ENCODE measurements around the gene TNIP3. TPM values are rescaled to one million over a fixed set of nuclear protein-coding genes. Genes with fewer than 3 reads are reported as not detected.
"Not testable (repeated sequence)": the region's sequence is repeated elsewhere in the genome, so short reads cannot be mapped to it uniquely, and the experiment has no call there.

Gene TNIP3
- polyA plus RNA-seq, 1 donor from 2014 or later = not detected

- Mint-ChIP-seq H3K4me3 (peak overlapping the region in 2 of 4 donors; percentile 9 to 25), H3K9me3 (no peaks in the 10 kb centered on the region)
Measured at GRCh38 chr4:121189326-121190215, 25.4 kb upstream of the TNIP3 start.

GRCh38 chr4:121187206-121187605, 23.1 kb upstream of the TNIP3 start:
- no peak overlapping the region for H3K4me3 Mint-ChIP-seq
- peaks cover 0 to 12% (median 8%) of the 10 kb centered on the region in 3 donors for H3K4me1 Mint-ChIP-seq
- no peaks in the 10 kb centered on the region for H3K27me3 Mint-ChIP-seq
- no peak overlapping the region for H3K27ac Mint-ChIP-seq
- no peaks in the 10 kb centered on the region for H3K36me3 Mint-ChIP-seq
- no peaks in the 10 kb centered on the region for H3K9me3 Mint-ChIP-seq

More at GRCh38 chr4:121189326-121190215, 25.4 kb upstream of the TNIP3 start:
- Mint-ChIP-seq H3K27ac (peak overlapping the region in 1 of 3 donors; percentile 51), H3K27me3 (no peaks in the 10 kb centered on the region), H3K4me1 (peaks cover 0 to 11% (median 10%) of the 10 kb centered on the region in 3 donors), H3K36me3 (no peaks in the 10 kb centered on the region)

GRCh38 chr4:121185960-121186359, 21.8 kb upstream of the TNIP3 start:
- no peaks in the 10 kb centered on the region for H3K27me3 Mint-ChIP-seq
- H3K36me3 Mint-ChIP-seq = no peaks in the 10 kb centered on the region
- H3K4me1 Mint-ChIP-seq = peaks cover 0 to 17% (median 7%) of the 10 kb centered on the region in 3 donors
- H3K27ac Mint-ChIP-seq = no peak overlapping the region
- H3K4me3 Mint-ChIP-seq = peak overlapping the region in 1 of 4 donors; percentile 38
- no peaks in the 10 kb centered on the region for H3K9me3 Mint-ChIP-seq

- peaks cover 0 to 2% (median 0%) of the 10 kb centered on the region in 3 donors for H3K9me3 Mint-ChIP-seq
- H3K36me3 Mint-ChIP-seq = no peaks in the 10 kb centered on the region
- no peak overlapping the region for H3K4me3 Mint-ChIP-seq
- no peak overlapping the region for H3K27ac Mint-ChIP-seq
- no peaks in the 10 kb centered on the region for H3K27me3 Mint-ChIP-seq
- peaks cover 0 to 18% (median 3%) of the 10 kb centered on the region in 3 donors for H3K4me1 Mint-ChIP-seq
Measured at GRCh38 chr4:121183989-121184388, 19.9 kb upstream of the TNIP3 start.

GRCh38 chr4:121183361-121183760, 19.2 kb upstream of the TNIP3 start:
- Mint-ChIP-seq H3K4me1 (peaks cover 0 to 18% (median 3%) of the 10 kb centered on the region in 3 donors), H3K27ac (no peak overlapping the region), H3K27me3 (no peaks in the 10 kb centered on the region), H3K36me3 (no peaks in the 10 kb centered on the region), H3K9me3 (peaks cover 0 to 2% (median 0%) of the 10 kb centered on the region in 3 donors), H3K4me3 (no peak overlapping the region)

GRCh38 chr4:121182296-121182695, 18.2 kb upstream of the TNIP3 start:
- peak overlapping the region in 2 of 3 donors; percentile 24 to 26 for H3K27ac Mint-ChIP-seq
- peaks cover 0 to 2% (median 0%) of the 10 kb centered on the region in 3 donors for H3K9me3 Mint-ChIP-seq
- H3K36me3 Mint-ChIP-seq = no peaks in the 10 kb centered on the region
- H3K27me3 Mint-ChIP-seq = no peaks in the 10 kb centered on the region
- peak overlapping the region; percentile 52 to 85 (median 68) for H3K4me3 Mint-ChIP-seq
- H3K4me1 Mint-ChIP-seq = peaks cover 0 to 18% (median 3%) of the 10 kb centered on the region in 3 donors

- peak overlapping the region in 2 of 3 donors; percentile 24 to 48 for H3K27ac Mint-ChIP-seq
- no peaks in the 10 kb centered on the region for H3K36me3 Mint-ChIP-seq
- H3K4me3 Mint-ChIP-seq = no peak overlapping the region
Measured at GRCh38 chr4:121181493-121181892, 17.4 kb upstream of the TNIP3 start.

GRCh38 chr4:121180558-121180957, 16.4 kb upstream of the TNIP3 start:
- H3K9me3 Mint-ChIP-seq = peaks cover 0 to 2% (median 0%) of the 10 kb centered on the region in 3 donors
- no peaks in the 10 kb centered on the region for H3K27me3 Mint-ChIP-seq
- H3K4me1 Mint-ChIP-seq = peaks cover 0 to 16% (median 0%) of the 10 kb centered on the region in 3 donors
- no peak overlapping the region for H3K4me3 Mint-ChIP-seq
- H3K27ac Mint-ChIP-seq = peak overlapping the region in 1 of 3 donors; percentile 24
- no peaks in the 10 kb centered on the region for H3K36me3 Mint-ChIP-seq

More at GRCh38 chr4:121181493-121181892, 17.4 kb upstream of the TNIP3 start:
- Mint-ChIP-seq H3K27me3 (no peaks in the 10 kb centered on the region), H3K9me3 (peaks cover 0 to 2% (median 0%) of the 10 kb centered on the region in 3 donors), H3K4me1 (peaks cover 0 to 18% (median 3%) of the 10 kb centered on the region in 3 donors)

GRCh38 chr4:121177246-121178137, 13.4 kb upstream of the TNIP3 start:
- Mint-ChIP-seq H3K27me3 (no peaks in the 10 kb centered on the region), H3K4me3 (no peak overlapping the region), H3K4me1 (peaks cover 0 to 13% (median 0%) of the 10 kb centered on the region in 3 donors), H3K9me3 (peaks cover 0 to 2% (median 0%) of the 10 kb centered on the region in 3 donors), H3K36me3 (no peaks in the 10 kb centered on the region), H3K27ac (no peak overlapping the region)

- no peaks in the 10 kb centered on the region for H3K36me3 Mint-ChIP-seq
- peaks cover 0 to 9% (median 0%) of the 10 kb centered on the region in 3 donors for H3K4me1 Mint-ChIP-seq
- H3K27me3 Mint-ChIP-seq = no peaks in the 10 kb centered on the region
- H3K9me3 Mint-ChIP-seq = peaks cover 0 to 2% (median 0%) of the 10 kb centered on the region in 3 donors
- no peak overlapping the region for H3K4me3 Mint-ChIP-seq
- H3K27ac Mint-ChIP-seq = no peak overlapping the region
Measured at GRCh38 chr4:121176082-121176934, 12.2 kb upstream of the TNIP3 start.

GRCh38 chr4:121171477-121171876, 7.4 kb upstream of the TNIP3 start:
- H3K4me3 Mint-ChIP-seq, H3K4me1 Mint-ChIP-seq, H3K27ac Mint-ChIP-seq, H3K9me3 Mint-ChIP-seq, H3K36me3 Mint-ChIP-seq, H3K27me3 Mint-ChIP-seq: not testable (repeated sequence)

GRCh38 chr4:121168446-121169281, 4.5 kb upstream of the TNIP3 start:
- Mint-ChIP-seq H3K36me3 (no peaks in the 10 kb centered on the region), H3K4me1 (peaks cover 0 to 5% (median 0%) of the 10 kb centered on the region in 3 donors), H3K4me3 (no peak overlapping the region), H3K27me3 (no peaks in the 10 kb centered on the region), H3K27ac (peak overlapping the region in 1 of 3 donors; percentile 71), H3K9me3 (no peaks in the 10 kb centered on the region)

- no peaks in the 10 kb centered on the region for H3K36me3 Mint-ChIP-seq
- no peaks in the 10 kb centered on the region for H3K9me3 Mint-ChIP-seq
- H3K4me3 Mint-ChIP-seq = no peak overlapping the region
- H3K27me3 Mint-ChIP-seq = no peaks in the 10 kb centered on the region
- H3K4me1 Mint-ChIP-seq = peaks cover 0 to 5% (median 0%) of the 10 kb centered on the region in 3 donors
- H3K27ac Mint-ChIP-seq = no peak overlapping the region
Measured at GRCh38 chr4:121166976-121167375, 2.9 kb upstream of the TNIP3 start.

All from IgD-negative memory B cell (primary cell).